GM20431 (cell line): ENCODE data around the gene GLT6D1.
"Not testable (repeated sequence)": the region's sequence is repeated elsewhere in the genome, so short reads cannot be mapped to it uniquely, and the experiment has no call there.

Experiments used
- in situ Hi-C: fragments of 300-500 bp; cut with MseI, MboI; formaldehyde crosslinking; loops from one replicate; pipeline ENCODE4 v1.15.0; 2020; ENCODE audit warnings: low sequenced_read_pairs; ENCODE audit not compliant: unreplicated experiment

GLT6D1 gene

DNA sequence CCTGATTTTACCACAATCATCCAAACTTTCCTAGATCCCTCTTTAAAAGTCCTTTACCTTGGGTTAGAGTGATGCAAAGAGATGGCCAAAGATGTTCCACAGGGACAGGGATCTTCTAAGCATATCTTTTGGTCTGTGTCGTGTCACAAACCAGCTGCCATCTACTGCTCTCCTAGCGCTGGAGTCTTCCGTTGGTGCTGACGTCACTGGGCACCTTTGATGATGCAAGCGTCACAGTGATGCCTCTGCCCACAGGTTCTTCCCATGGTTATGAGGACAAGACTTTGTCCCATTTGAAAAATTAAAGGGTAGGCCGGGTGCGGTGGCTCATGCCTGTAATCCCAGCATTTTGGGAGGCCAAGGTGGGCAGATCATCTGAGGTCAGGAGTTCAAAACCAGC lies 1.7 kb upstream of the GLT6D1 start:
- in situ Hi-C loops, result no loop called here

DNA sequence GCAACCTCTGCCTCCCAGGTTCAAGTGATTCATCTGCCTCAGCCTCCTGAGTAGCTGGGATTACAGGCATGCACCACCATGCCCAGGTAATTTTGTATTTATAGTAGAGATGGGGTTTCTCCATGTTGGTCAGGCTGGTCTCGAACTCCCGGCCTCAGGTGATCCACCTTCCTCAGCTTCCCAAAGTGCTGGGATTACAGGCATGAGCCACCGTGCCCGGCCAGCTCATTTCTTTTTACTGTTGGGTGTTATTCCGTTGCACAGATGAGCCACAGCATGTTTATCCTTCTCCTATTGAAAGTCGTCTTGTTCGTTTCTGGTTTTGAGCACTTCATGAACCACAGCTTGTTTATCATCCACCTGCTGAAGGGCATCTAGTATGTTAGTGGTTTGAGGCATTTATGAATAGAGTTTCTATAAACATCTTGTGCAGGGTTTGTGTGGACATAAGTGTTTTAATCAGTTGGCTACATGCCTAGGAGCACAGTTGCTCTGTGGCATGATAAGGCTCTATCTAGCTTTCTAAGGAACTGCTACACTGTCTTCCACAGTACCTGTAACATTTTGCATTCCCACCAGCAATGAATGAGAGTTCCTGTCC lies 2.3 kb downstream of the GLT6D1 start:
- in situ Hi-C loops, result not testable (repeated sequence)

DNA sequence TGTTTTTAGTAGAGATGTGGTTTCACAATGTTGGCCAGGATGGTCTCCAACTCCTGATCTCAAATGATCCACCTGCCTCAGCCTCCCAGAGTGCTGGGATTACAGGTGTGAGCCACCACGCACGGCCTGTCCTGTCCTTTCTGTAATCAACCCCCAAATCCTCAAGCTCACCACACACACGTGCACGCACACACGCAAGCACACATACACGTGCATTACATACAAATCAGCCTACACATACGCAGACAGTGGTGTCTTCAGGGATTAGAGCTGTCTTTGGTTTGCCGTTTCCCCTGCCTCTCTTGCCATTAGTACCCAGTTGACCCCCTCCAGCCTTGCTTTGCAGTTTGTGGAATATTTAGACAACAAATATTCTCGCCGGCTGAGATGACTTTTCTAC lies 6.5 kb downstream of the GLT6D1 start:
- in situ Hi-C loops, result no loop called here

DNA sequence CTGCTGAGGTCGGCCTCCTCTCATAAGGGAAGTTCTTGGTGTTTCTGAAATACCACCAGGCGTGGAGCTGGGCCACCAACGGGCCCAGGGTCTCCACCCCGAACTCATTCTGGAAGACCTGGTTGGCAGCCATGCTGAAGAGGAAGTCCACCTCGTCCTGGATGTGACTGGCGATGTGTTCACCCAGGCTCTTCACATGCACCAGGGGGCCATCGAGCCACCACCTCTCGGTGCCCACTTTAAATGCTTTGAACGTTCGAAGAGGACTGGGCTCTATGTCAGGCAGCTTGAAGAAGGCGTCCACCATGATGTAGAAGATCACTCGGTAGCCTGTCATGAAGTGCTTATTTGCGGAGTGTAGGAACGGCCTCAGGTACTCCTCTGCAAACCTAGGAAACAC lies 15.1 kb downstream of the GLT6D1 start:
- in situ Hi-C loops, result no loop called here

DNA sequence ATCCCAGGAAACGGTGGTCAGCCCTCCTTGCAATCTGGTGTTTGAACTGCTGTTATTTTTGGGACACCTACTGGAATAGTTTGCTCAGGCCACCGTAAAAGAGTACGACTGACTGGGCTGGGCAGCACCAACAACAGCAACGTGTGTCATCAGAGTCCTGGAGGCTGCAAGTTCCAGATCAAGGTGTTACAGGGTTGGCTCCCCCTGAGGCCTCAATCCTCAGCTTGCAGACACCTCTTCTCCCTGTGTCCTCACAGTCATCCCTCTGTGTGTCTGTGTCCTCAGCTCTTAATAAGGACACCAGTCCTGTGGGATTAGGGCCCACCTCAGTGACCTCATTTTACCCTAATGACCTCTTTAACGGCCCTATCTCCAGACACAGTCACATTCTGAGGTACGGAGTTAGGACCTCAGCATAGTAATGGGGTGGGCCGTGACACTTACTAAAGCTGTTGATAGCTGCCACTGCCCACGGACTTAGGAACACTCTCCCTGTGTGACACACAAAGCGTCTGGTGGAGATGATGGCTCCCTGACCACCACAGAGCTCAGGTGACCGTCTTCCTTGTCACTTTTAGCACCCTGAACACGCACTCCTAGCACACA lies 16.8 kb downstream of the GLT6D1 start:
- in situ Hi-C loops, result no loop called here

DNA sequence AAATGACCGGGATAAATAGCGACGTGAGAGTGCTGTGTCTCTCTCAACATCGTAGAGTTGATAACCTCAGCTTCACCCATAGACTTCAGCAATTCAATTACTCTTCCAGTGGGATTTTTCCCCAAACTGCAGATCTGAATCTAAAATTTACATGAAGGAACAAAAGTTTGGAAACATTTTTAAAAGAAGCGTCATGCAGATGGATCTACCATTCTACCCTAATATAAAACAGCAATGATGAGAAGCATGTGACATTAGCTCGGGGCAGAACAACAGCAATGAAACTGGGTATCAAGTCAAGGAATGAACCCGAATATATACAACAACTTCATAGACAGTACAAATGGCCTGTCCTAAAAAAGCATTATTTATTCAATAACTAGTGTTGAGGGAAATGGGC lies 18.8 kb downstream of the GLT6D1 start:
- in situ Hi-C loops, result no loop called here

DNA sequence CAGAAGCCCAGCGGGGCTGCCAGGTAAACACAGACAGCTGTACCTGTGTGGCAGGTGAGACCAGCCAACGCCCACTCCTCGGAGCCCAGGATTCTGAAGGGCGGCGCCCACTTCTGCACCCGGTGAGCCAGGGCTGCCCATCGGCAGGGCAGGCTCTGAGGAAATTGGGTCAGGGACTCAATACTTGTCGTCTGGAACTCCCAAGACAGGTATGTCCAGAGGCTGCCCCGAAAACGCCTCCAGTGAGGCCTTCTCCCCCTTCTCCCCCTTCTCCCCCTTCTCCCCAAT lies 19.8 kb downstream of the GLT6D1 start:
- in situ Hi-C loops, result no loop called here

DNA sequence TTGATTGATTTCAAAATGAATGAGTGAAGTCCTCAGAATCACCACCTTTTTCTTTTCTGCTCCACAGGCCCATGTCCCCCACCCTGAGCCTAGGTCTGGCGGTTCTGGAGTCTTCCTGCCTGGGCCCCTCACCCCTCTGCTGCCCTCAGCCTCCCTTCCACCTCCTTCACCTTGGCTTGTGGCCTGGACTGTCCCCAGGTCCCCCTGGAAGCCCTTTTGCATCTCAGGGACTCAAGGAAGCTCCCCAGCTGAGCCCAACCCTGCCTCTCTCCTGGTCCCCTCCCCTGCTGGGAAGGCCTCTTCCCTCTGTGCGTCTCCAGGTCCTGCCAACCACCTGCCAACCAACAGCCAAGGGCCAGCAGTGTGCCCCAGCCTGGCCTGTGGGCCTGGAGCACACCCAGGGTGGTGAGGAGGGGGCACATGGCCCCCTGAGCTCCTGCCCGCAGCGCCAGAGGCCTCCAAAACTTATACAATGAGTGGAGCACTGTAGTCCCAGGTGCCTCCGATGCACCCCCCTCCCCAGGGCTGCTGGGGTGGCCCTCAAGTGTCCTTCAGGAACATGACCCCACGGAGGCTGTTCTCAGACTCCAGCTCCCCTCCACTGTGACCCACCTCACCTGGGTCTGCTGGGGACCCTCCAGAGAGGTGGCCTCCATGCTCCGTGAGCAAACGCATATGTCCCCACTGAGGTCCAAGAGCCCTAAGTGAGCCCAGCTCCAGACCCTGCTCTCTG lies 20.3 kb downstream of the GLT6D1 start:
- in situ Hi-C loops, result no loop called here

DNA sequence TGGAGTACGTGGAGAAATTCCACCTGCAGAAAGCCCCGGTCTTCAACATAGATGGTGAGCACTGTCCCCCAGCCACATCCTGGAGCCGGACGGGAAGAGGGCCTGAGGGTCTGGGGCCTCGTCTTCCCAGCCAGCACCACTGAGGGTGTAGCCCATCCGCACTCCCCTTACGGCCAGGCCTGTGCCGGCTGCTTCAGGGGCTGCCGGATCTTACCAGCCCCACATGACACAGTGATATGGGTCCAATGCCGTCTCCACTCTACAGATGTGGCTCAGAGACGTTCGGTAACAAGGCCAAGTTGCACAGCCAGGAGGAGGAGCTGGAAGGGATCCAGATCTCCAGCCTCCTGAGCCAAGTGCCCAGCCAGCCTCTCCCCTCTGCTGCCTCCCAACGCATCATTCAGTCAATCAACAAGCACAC lies 21.3 kb downstream of the GLT6D1 start:
- in situ Hi-C loops, result no loop called here

DNA sequence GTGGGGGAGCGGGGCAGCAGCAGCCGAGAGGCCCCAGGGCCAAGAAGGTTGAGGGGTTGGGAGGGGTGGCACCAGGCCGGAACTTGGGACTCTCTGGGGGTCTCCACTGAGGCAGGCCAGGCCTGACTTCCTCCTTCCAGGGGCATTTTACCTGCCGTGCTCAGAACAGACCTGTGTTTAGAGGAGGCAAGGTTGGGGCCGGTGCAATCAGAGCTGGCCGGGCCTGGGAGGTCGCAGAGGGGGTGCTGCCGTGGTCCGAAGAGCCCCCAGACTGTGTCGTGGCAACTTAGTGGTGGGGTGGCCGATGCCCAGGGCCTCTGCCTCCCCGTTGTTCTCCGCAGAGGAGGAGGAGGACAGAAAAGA lies 21.8 kb downstream of the GLT6D1 start:
- in situ Hi-C loops, result no loop called here

DNA sequence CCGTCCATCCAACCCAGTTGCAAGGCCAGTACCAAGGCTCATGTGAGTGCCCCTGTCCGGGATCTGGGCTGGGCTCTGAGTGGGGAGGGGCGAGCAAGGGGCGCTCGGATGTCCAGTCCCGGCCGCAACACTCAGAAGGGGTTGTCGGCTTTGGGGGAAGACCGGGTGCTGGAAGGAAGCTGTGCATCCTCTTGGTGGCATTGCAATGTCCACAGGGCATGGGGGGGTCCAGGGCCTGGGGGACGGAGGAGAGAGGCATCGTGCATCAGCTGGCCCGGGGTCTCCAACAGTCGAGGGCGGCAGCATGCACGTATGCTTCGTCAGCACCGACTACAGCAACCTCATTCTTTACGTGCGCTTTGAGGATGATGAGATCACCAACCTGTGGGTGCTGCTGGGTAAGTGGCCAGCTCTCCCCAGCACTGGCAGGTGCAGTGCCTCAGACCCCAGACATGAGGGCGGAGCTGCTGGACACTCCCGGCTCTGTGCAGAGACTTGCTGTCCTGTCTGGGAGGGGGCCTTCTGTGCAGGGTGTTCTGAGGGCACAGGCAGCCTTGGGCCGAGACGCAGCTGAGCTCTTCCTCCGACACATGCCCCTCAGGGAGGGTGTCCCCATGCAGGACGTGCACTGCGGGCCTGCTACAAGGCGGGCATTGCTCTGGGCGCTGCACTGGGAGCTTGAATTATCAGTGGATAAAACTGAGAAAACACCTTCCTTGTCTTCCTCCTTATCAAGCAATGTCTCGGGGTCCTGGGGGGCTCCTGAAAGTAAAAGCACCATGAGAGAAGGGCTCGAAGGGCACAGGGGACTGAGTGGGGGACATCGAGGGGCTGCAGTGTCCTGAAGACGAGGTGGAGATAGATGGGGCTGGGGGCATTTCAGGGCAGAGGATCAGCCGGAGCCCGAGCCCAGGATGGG lies 22.5 kb downstream of the GLT6D1 start:
- in situ Hi-C loops, result no loop called here

DNA sequence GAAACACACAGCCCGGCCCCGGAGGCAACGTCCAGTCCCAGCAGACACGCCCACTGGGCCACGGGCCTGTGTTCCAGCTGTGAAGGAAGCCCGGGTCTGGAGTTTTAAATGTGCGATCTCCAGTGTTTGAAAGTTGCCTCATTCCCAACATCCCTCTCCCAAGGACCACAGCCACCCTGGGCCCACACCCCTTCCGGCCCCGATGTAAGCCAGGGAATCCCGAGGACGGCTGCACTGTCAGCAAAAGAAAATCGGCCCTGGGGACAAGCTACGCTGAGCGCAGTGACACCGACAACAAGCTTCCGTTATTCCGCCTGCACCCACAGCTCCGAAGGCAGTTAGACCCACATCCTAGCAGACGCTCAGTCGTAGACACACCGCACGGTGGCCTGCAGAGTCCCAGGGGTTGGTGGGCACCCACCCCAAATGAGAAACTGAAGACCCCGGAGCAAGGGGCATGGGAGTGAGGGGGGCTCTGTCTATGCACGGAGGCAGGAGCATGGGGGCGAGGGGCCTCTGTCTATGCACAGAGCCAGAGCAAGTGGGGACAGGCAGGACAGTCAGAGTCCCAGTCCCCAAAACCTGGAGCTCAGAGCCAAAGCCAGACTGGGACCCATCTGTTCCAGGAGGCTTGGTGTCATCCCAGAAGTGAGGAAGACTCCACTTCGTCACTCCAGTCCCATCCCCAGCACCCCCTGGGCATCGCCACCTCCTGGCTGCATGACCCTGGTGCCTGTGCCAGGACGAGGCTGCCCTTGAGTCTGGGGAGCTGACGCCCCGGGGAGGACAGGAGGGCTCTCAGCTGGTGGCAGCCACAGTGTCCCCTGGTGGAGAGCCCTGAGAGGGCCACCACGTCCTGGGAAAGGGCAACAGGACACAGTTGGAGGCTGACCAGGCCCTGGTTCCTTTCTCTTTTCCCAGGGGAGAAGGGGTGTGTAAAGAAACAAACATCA lies 23.4 kb downstream of the GLT6D1 start:
- in situ Hi-C loops, result no loop called here

DNA sequence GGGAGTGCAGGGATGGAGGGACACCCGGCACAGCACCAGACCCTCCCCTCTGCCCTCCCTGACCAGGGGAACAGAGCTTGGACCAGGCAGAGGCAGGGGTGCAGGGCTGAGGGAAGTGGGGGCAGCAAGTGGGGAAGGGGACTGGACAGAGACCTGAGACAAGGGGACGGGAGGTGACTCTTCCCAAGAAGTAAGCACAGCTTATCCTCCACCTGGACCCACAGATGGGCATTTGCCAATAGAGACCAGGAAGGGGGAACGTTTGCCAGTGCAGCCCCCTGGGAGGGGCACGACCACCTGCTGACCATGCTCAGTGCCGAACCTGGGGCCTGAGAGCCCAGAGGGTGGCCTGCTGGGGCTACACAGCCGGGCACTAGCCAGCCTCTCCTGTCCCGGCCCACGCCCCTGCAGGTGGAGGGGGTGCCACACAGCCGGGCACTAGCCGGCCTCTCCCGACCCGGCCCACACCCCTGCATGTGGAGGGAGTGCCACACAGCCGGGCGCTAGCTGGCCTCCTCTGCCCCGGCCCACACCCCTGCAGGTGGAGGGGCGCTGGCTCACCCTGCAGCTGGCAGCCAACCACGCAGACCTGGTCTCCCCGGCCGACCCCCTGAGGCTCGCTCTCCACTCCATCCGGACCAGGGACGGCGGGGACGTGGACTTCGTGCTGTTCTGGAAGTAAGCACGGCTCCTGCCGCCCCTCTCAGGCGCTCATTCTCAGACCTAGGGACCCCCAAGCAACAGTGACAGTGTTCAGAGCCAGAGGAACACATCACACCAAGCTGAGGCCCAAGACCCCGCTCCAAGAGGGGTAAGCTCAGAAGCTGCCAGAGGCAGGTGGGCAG lies 24.3 kb downstream of the GLT6D1 start:
- in situ Hi-C loops, result no loop called here

DNA sequence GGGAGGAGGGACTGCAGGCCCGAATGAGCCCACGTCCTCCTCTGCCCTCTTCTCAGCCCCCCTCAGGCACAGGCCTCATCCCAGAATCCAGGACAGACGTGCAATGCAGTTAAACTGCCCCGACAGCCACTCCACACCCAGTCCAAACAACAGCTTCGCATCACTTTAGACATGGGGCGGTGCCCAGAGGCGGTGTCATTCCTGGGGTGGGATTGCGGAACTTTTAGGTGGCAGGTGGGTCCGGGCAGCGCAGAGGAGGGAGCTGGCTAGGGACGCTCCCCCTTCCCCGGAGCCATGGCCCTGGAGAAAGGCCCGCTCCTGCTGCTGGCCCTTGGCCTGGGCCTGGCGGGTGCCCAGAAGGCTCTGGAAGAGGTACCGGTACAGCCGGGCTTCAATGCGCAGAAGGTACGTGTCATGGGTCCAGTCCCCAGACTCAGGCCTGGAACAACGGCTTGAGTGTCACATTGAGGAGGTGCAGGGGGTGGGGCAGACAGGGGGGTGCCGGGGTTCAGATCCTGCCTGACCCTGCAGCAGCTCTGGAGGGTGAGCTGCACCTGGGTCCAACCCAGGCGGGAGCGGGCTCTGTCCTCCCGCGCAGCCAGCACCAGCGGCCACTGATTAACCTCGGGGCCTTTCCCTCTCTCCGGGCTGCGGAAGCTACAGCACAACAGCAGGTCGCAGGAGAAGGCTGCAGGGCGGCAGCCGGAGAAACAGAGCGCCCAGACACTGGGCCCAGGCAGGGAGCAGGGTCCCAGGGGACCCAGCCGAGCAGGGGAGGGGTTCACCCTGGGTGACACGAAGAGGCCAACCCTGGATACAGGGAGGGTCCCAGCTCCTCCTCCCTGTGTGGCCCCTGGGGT lies 25.2 kb downstream of the GLT6D1 start:
- in situ Hi-C loops, result no loop called here

DNA sequence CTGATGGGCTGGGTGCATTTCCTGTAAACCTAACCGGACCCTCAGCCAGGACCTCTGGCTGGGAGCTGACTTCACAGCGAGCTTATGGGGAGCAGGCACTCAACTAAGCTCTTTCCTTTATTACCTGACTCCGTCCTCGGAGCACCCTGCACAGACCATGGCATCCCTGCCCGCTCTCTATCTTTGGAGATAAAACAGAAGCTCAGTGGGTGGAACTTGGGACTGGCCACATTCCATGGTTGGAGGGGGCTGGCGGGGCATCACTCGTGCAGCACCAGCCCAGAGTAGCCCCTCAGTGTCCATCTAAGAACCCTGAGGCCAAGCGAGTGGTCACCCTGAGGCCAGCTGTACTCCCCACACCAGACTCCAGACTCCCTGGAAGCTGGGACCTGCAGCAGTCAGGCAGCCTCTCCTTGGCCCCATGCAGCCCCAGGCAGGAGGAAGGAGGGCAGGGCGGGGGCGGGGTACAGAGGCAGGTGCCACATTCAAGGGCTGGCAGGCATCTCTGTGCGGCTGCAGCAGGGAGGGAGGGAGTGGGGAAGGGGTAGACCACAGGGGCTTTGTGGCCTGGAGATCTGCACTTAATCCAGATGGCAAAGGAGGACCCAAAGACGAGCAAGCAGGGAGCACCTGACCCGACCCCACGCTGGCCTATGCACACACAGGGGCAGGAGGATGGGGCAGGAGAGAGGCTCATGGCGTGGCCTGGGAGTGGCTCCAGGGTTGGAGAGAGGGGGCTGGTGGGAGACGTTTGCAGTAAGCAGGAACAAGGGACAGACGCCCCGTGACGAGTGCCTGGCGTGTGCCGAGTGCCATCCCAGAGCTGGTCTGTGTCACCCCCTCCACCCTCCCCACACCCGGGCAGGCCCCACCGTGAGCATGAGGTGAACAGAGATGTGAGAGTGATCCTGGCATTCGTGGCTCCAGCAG lies 26.1 kb downstream of the GLT6D1 start:
- in situ Hi-C loops, result no loop called here

DNA sequence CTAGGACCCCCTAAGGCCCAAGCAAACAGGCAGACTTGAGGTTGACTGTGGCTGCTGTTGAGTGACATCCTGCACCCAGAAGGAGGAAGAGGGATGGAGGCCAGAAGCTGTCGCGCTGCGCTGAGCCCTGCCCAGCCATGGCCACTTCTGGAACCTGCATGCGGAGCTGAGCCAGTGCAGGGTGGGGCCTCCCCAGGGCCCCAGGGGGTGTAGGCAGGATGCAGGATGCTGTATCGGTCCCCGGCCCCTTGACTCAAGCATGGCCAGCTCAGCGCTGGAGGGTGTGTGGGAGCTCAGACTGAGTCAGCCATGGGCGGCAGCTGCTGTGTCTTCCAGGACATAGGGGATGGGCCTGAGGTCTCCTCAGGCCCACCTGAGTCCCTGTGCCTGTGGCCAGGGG lies 26.9 kb downstream of the GLT6D1 start:
- in situ Hi-C loops, result no loop called here

DNA sequence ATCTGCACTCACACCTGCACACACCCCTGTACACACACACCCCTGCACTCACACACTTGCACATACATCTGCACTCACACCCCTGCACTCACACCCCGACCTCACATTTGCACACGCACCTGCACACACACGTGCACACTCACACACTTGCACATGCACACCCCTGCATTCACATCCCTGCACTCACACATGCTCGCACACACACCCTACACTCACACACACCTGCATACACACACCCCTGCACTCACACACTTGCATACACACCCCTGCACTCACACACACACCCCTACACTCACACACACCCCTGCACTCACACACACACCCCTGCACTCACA lies 27.5 kb downstream of the GLT6D1 start:
- in situ Hi-C loops, result no loop called here
